GM18951 (cell line): ENCODE measurements around the gene CD226.
A peak's percentile ranks its signal among the peaks of the same experiment; 100 is the strongest.

Experiments used
- POLR2A ChIP-seq: IDR thresholded peaks from 4 replicates; pipeline ENCODE4 v1.6.1; 2011; ENCODE audit warnings: mild to moderate bottlenecking; ENCODE audit not compliant: insufficient read length, insufficient read depth; ENCODE audit errors: extremely low read depth
- in situ Hi-C: fragments of 300-500 bp; cut with MboI; formaldehyde crosslinking; loops from one replicate; pipeline ENCODE4 v1.12.0; 2022; ENCODE audit warnings: low sequenced_read_pairs, mixed read lengths, inconsistent platforms; ENCODE audit not compliant: unreplicated experiment

CD226 gene

GRCh38 chr18:69974365-69974764, 26.7 kb upstream of the CD226 start:
- in situ Hi-C loops = no loop called here
- TF ChIP-seq POLR2A = no peak

DNA sequence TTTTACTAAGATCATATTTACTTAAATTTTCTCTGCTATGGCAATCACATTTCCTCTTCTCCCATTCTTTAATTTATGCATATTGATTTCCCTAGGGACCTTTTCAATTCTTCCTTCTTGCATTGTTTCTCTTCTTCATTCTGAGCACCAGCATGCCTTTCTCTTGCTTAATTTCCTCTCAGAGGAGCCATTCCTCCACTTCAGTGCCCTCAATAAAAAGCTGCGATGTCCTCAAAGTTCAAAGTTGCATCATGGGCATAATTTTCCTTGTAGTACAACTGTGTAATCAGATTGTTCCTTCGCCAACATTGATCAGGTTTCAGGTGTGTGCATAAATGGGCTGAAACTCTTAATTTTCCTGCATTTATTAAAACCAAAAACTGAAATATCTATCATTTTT, 21.8 kb upstream of the CD226 start:
- in situ Hi-C loops = no loop called here
- TF ChIP-seq POLR2A = no peak

DNA sequence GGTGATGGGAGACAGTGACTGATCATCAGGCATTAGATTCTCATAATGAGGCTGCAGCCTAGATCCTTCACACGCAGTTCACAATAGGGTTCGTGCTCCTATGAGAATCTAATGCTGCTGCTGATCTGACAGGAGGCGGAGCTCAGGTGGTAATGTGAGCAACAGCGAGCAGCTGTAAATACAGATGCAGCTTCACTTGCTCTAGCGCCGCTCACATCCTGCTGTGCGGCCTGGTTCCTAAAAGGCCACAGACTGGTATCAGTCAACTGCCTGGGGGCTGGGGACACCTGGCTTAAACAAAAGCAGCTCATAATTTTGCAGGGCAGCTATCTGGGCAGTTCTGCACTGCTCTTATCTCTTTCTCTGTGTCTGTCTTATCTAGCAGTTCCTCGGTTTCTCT, 20.4 kb upstream of the CD226 start:
- in situ Hi-C loops = no loop called here

DNA sequence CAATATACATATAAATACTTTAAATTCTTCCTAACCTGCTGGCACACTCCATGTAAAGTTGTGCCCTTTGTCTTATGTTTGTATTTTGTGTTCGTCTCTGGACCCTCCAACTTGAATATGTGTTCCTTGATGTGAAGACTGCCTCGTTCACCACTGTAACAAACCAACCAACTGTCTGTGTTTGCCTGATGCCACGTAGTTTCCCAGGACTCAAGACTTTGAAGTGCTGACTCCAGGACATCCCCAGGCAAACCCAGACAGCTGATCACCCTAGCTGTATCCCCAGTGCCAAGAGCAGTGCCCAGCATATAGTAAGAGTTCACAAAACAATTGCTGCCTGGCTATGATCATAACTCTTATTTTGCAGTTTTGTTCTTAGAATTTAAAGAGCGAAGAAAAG, 15.5 kb upstream of the CD226 start:
- no peak for TF ChIP-seq POLR2A
- in situ Hi-C loops = no loop called here

More for the DNA sequence above, 20.4 kb upstream of the CD226 start:
- no peak for TF ChIP-seq POLR2A

DNA sequence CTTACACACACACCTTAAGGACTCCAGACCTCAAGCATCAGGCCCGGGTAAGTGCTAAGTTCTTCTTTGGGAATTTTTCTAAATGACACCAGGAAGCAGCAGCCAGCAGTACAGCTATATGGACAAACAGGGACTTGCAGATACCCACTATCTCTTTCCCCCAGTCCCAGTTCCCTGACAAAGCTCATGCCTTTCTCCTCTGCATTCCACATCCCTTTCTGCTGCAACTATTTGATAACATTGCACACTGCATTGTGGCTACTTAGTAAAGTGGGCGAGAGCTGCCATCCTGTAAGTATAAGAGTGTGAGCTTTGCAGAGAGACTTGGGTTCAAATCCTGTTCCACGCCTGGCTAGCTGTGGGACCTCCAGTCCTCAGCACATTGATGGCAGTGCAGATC, 14.0 kb upstream of the CD226 start:
- in situ Hi-C loops = no loop called here
- TF ChIP-seq POLR2A = no peak

DNA sequence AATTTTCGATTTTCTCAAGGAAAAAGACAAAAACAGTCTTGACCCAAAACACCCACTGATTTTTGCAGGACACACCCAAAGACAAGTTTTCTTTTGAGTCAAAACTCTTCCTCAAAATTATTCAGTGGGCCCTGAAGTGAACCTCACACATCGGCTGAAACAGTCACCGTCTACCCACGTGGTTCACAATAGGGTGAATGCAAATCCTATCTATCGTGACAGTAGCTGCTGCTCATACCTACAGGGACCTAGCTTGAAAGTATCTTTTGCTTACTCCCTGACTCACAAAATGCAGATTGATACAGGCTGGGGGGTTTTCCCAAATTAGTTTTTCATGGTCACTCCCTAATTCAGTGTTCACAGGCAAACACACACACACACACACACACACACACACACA, 10.7 kb upstream of the CD226 start:
- in situ Hi-C loops = no loop called here
- no peak for TF ChIP-seq POLR2A

GRCh38 chr18:69957747-69958146, 10.1 kb upstream of the CD226 start:
- in situ Hi-C loops = no loop called here

GRCh38 chr18:69956665-69957620, 9.3 kb upstream of the CD226 start:
- TF ChIP-seq POLR2A = no peak
- in situ Hi-C loops = no loop called here

More at GRCh38 chr18:69957747-69958146, 10.1 kb upstream of the CD226 start:
- TF ChIP-seq POLR2A = no peak

DNA sequence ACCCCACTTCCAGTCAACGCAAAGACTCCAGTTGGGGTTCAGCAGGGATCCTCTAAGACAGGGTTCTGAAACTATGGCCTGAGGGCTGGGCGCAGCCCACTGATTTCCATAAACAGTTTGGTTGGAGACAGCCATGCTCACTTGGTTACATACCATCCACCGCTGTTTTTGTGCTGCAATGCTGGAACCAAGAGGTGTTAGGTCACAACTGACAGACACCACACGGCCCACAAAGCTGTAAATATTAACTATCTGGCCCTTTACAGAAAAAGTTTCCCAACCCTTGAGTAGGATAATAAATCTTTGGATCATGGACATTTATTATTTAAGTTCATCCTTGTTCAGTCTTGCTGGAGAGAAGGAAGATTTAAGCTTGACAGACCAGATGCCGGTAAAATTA, 8.4 kb upstream of the CD226 start:
- in situ Hi-C loops = no loop called here
- no peak for TF ChIP-seq POLR2A

- in situ Hi-C loops = no loop called here
- TF ChIP-seq POLR2A = no peak
These were observed 7.2 kb upstream of the CD226 start for GRCh38 chr18:69954719-69955480.

DNA sequence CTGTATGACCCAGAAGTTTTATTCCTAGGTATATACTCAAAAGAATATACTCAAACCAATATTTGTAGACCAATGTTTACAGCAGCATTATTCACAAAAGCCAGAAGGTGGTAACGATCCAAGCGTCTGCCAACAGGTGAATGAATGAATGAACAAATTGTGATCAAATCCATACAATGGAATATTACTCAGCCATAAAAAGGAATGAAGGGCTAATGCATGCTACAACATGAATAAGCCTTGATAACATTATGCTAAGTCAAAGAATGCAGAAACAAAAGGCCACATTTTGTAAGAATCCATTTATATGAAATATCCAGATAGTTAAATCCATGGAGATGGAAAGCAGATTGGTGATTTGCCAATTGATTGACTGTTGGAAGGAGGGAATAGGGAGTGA, 5.5 kb upstream of the CD226 start:
- in situ Hi-C loops = no loop called here
- TF ChIP-seq POLR2A = no peak

DNA sequence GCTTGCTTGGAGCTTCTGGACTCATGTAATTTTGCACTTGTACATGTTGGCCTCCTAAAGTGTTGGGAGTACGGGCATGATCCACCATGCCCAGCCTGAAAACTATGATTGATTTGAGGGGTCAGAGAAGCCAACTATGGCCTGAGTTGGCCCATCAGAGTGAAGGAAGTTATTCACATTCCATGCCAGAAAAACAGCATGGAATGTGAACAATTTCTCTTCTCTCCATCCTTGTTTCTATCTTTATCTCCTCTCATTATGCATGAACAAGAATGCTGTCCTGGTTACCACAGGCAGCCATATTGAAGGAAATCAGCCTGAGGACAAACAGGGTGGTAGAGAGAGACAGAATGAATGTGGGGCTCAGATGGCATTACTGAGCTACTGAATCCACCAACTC, 3.5 kb upstream of the CD226 start:
- in situ Hi-C loops = no loop called here
- TF ChIP-seq POLR2A = no peak

DNA sequence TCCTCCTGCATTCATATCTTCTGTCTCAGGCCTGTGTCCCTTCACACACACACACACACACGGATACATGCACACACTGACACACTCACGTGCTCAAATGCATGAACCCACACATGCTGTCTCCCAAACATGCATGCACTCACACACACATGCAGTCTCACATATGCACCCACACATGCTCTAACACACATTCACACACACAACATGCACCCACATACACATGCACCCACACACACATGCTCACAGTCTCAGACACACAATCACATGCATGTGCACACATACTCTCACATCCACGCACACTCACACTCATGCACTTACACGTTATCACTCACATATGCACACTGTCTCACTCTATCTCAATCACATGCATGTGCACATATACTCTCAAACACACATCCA, 1.9 kb upstream of the CD226 start:
- peak; percentile 23 for TF ChIP-seq POLR2A
- in situ Hi-C loops = no loop called here
